Right ventricle myocardium inferior (tissue), 1 donor: ENCODE measurements around the gene DDAH2. TPM values are rescaled to one million over a fixed set of nuclear protein-coding genes. Genes with fewer than 3 reads are reported as not detected.
A peak's percentile ranks its signal among the peaks of the same experiment; 100 is the strongest.

Experiments used
- ATAC-seq: fragments of 200-7000 bp; cut with Tn5 transposase; one replicate; pipeline ENCODE4 v1.9.1; 2020; ENCODE audit warnings: mild to moderate bottlenecking, moderate library complexity
- DNase-seq: peaks from one replicate; pipeline ENCODE4 v3.0.0; 2021; ENCODE audit errors: missing footprints
- intact Hi-C: fragments of 100-400 bp; cut with DNase I; formaldehyde crosslinking; loops from one replicate; pipeline ENCODE4 v1.11.0; 2022
- microRNA-seq: library from miRNA; unstranded; fragments of <30 nt; microRNA quantifications from one replicate; pipeline ENCODE4 v1.2.0, GENCODE V29; 2020
- total RNA-seq: library from RNA; stranded (reverse); fragmentation: NEBNext Ultra II Directional; extraction: Animal tissue kit (Norgen Biotek cat#: 25700); gene quantifications from one replicate; pipeline ENCODE4 v1.2.1, GENCODE V29; 2021
- donor health status: DM: no; HTN: yes; CAD: no; lungs with severe emphysema.

Gene DDAH2
- total RNA-seq, 1 donor from 2014 or later: 40.6 TPM

- ATAC-seq: peak; percentile 48
- no peak for DNase-seq
- intact Hi-C loops: loop anchor here (2.0 to 10.0 kb wide), 6 partner anchors 48 to 272 kb away; partner anchors contain the start of genes DDAH2 and NEU1
Measured at GRCh38 chr6:31681135-31681671, 47.9 kb downstream of the DDAH2 start.

- DNase-seq: peak; percentile 89
- intact Hi-C loops: loop anchor here (2.0 to 10.0 kb wide), 6 partner anchors 48 to 272 kb away; partner anchors contain the start of genes DDAH2 and NEU1
- peak; percentile 91 for ATAC-seq
Measured at GRCh38 chr6:31680226-31681134, 48.6 kb downstream of the DDAH2 start, which contains the start of gene LY6G5C. Gene LY6G5C, minus strand, starts transcription at chr6:31681067. Its CDS starts 694 bp downstream, at chr6:31680373.

- ATAC-seq (no peak), DNase-seq (no peak)
- intact Hi-C loops: no loop called here
Measured at GRCh38 chr6:31677955-31678354, 51.1 kb downstream of the DDAH2 start.

Small RNA genes within 50 kb of the gene (microRNA-seq; reads per million reads assigned to microRNA genes)
- not detected for gene MIR4646

Other genes starting within 250 kb of the DDAH2 start
- 1.5 TPM for gene MICB, start 231.2 kb downstream of the DDAH2 start, total RNA-seq
- not detected for gene MCCD1, start 200.3 kb downstream of the DDAH2 start, total RNA-seq
- gene DDX39B, start 187.3 kb downstream of the DDAH2 start, total RNA-seq: 159 TPM
- gene ATP6V1G2, start 182.7 kb downstream of the DDAH2 start, total RNA-seq: 2.2 TPM
- gene NFKBIL1, start 181.7 kb downstream of the DDAH2 start, total RNA-seq: 10.8 TPM
- not detected for gene LTA, start 157.0 kb downstream of the DDAH2 start, total RNA-seq
- 0.51 TPM for gene TNF, start 153.7 kb downstream of the DDAH2 start, total RNA-seq
- 1.6 TPM for gene LTB, start 146.9 kb downstream of the DDAH2 start, total RNA-seq
- gene LST1, start 143.0 kb downstream of the DDAH2 start, total RNA-seq: 9.0 TPM
- 0.49 TPM for gene NCR3, start 136.3 kb downstream of the DDAH2 start, total RNA-seq
- 22.1 TPM for gene AIF1, start 114.1 kb downstream of the DDAH2 start, total RNA-seq
- 82.7 TPM for gene PRRC2A, start 108.6 kb downstream of the DDAH2 start, total RNA-seq
- 260 TPM for gene BAG6, start 76.6 kb downstream of the DDAH2 start, total RNA-seq
- 0.87 TPM for gene APOM, start 73.4 kb downstream of the DDAH2 start, total RNA-seq
- gene C6orf47, start 68.5 kb downstream of the DDAH2 start, total RNA-seq: 17.0 TPM
- gene GPANK1, start 64.3 kb downstream of the DDAH2 start, total RNA-seq: 17.1 TPM
- 97.3 TPM for gene CSNK2B, start 63.2 kb downstream of the DDAH2 start, total RNA-seq
- gene LY6G5B, start 59.3 kb downstream of the DDAH2 start, total RNA-seq: 3.9 TPM
- gene LY6G5C, start 48.2 kb downstream of the DDAH2 start, total RNA-seq: 1.5 TPM
- 26.9 TPM for gene ABHD16A, start 26.0 kb downstream of the DDAH2 start, total RNA-seq
- gene LY6G6F, start 22.4 kb downstream of the DDAH2 start, total RNA-seq: not detected
- not detected for gene LY6G6D, start 14.0 kb downstream of the DDAH2 start, total RNA-seq
- gene LY6G6C, start 7.6 kb downstream of the DDAH2 start, total RNA-seq: not detected
- gene MPIG6B, start 5.9 kb downstream of the DDAH2 start, total RNA-seq: 0.70 TPM
- gene CLIC1, start 7.2 kb upstream of the DDAH2 start, total RNA-seq: 102 TPM
- gene MSH5, start 10.7 kb upstream of the DDAH2 start, total RNA-seq: 2.0 TPM
- 0.57 TPM for gene SAPCD1, start 33.4 kb upstream of the DDAH2 start, total RNA-seq
- 12.1 TPM for gene VWA7, start 48.0 kb upstream of the DDAH2 start, total RNA-seq
- gene VARS1, start 66.5 kb upstream of the DDAH2 start, total RNA-seq: 29.7 TPM
- 24.6 TPM for gene LSM2, start 77.7 kb upstream of the DDAH2 start, total RNA-seq
- 1.6 TPM for gene HSPA1L, start 86.0 kb upstream of the DDAH2 start, total RNA-seq
- 298 TPM for gene HSPA1A, start 86.2 kb upstream of the DDAH2 start, total RNA-seq
- 215 TPM for gene HSPA1B, start 98.4 kb upstream of the DDAH2 start, total RNA-seq
- 25.6 TPM for gene NEU1, start 133.5 kb upstream of the DDAH2 start, total RNA-seq
- gene SLC44A4, start 149.7 kb upstream of the DDAH2 start, total RNA-seq: not detected
- 16.8 TPM for gene EHMT2, start 168.4 kb upstream of the DDAH2 start, total RNA-seq
- gene ZBTB12, start 172.8 kb upstream of the DDAH2 start, total RNA-seq: 3.2 TPM
- gene C2, start 198.4 kb upstream of the DDAH2 start, total RNA-seq: 8.9 TPM
- gene CFB, start 216.8 kb upstream of the DDAH2 start, total RNA-seq: 8.8 TPM
- 41.9 TPM for gene NELFE, start 229.7 kb upstream of the DDAH2 start, total RNA-seq
- 30.7 TPM for gene SKIC2, start 229.9 kb upstream of the DDAH2 start, total RNA-seq
- gene DXO, start 242.8 kb upstream of the DDAH2 start, total RNA-seq: 9.8 TPM